T-helper 1 cell (primary cell): ENCODE data around the gene CCNB1.
"Not testable (repeated sequence)": the region's sequence is repeated elsewhere in the genome, so short reads cannot be mapped to it uniquely, and the experiment has no call there.

Experiments
- DNase-seq, 5 donors: peaks; one replicate each; pipeline ENCODE4 v3.0.0-alpha.2; 2012 to 2020

CCNB1 gene

GRCh38 chr5:69187342-69187741, 20.4 kb downstream of the CCNB1 start:
- DNase-seq: no peak

DNA sequence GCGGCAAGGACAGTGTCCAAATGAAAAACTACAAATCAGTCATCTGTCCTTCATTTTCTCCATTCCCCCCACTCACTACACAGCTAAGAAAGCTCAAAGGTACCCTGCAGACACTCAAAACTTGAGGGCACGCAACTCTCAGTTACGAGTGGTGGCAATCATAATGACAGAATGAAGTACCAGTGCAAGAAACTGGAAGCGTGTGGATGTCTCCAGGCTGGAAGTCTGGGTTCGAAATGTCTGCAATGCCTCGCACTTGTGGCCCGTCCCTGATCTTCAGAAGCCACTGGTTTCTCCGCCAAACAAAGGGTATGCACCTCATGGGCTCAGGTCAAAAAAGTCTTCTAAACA, 21.8 kb downstream of the CCNB1 start:
- DNase-seq: no peak

DNA sequence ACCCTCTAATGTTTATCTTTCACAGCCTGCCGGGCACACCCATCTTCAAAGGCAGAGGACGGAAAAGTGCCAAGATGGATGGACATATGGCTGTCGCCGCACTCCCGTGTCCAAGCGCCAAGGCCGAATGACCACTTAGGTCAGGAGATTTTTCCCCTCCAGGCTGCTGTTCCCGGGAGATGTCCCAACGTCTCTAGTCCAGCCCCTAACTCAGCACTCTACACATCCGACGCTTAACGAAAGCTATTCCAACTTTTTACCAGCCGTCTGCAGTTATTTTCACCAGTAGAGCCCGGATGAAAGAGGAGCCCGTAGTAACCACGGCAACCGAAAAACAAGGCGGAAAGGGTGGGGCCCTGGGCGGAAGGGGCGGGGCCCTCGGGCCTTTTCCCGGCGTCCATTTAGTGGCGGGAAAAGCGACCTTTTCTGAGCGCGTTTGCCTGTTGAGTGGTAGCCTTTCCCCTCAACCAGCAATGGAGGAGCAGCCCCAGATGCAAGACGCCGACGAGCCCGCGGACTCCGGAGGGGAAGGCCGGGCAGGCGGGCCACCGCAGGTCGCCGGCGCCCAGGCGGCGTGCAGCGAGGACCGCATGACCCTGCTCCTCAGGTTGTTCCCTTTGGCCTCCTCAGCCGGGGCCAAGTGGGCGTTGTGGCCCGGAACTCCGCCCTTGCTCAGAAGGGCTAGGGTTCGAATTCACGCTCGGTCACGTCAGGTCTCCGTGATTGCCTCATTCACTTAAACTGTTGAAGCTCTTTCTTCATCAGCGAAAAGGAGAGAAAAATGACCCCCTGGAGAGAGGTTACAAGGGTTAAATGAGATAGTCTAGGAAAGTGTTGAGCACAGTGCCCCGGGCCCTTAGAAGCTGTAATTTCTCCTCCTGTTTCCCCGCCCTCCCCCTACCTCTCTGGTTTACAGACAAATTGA, 22.5 kb downstream of the CCNB1 start, which contains the start of gene CENPH:
TSS of gene CENPH (plus strand) at position 422 of the 925 bp plus-strand sequence. CDS start at position 474, 52 bp downstream.
- DNase-seq: peak; percentile 71 to 91 (median 86)

DNA sequence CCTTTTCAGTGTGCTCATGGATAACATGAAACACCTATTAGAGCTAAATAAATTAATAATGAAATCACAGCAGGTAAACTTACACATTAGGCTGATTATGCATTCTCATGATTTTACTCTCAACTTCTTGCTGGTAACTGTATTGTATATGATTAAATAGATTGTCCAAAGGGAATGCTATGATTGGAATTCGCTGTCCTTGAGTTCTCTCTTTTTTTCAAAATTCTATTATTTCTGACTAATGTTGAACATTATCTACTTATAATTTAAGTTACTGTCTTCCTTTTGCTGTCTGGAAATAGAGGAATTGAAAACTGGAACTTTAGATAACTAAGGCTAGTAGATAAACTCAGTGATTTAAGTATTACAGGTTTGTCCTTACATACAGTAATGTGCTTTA, 35.5 kb downstream of the CCNB1 start:
- DNase-seq: no peak

- no peak for DNase-seq
These were observed 39.7 kb downstream of the CCNB1 start for GRCh38 chr5:69206528-69207190.

GRCh38 chr5:69209602-69210001, 42.7 kb downstream of the CCNB1 start:
- DNase-seq: no peak

DNA sequence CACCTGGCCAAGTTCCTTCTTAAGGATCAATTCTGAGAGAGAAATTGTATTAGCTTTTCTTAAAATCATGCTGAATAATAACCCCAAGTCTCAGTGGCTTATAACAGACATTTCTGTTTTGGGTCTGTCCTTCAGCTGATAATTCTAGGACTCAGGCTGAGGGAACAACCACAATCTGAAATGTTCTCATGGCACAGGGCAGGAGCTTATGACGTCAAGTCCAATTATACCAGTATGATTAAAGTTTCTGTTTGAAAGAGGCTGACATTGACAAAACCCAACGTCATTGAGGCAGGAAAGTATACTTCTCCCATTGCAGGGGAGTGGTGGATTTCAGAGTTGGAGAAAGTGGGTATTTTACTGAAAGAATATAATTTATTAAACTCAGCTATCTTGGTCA, 44.2 kb downstream of the CCNB1 start:
- no peak for DNase-seq

- peak in 1 of 5 donors; percentile 42 for DNase-seq
These were observed 45.1 kb downstream of the CCNB1 start for GRCh38 chr5:69212022-69212421.

DNA sequence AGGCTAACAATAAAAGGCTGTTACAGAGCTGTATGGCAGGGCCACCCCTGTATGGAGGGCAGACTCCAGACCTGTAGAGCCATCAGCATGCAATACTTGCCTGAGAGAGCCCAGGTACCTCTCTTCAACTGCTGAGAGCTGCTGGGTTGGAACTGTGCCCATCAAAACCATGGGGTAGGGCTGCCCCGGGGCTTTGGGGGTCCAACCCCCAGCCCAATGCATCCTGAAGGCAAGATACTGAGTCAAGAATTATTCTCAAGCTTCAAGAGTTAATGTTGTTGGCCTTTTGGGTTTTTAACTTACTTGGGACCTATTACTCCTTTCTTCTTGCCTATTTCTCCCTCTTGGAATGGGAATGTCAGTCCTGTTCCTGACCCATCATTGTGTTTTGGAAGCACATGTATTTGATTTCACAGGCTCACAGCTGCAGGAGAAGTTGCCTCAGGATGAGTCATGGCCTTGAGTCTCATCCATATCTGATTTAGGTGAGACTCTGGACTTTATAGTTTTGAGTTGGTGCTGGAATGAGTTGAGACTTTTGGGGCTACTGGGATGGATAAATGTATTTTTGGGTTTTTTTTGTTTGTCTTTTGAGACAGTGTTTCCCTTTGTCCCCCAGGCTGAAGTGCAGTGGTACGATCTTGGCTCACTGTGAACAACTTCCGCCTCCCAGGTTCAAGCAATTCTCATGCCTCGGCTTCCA, 46.7 kb downstream of the CCNB1 start:
- DNase-seq: no peak

DNA sequence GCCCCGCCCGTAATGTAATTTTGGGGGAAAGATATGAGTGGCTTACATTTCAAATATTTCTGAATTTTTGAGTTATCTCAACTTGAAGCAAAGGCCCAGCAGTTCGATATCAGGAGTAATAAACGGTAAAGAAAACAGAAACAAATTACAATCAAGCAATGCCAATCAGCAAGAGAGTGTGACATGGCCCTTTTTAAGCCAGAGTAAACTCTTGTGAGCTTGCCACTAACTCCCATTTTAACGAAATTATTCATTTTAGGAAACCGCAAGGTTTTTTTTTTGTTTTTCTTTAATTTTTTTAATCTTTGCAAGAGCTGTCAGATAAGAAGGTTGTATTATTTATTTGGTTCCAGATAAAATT, 50.2 kb downstream of the CCNB1 start:
- no peak for DNase-seq

GRCh38 chr5:69217548-69218526, 50.9 kb downstream of the CCNB1 start:
- DNase-seq: peak; percentile 92 to 96 (median 94)

GRCh38 chr5:69219939-69220338, 53.0 kb downstream of the CCNB1 start:
- DNase-seq: no peak

DNA sequence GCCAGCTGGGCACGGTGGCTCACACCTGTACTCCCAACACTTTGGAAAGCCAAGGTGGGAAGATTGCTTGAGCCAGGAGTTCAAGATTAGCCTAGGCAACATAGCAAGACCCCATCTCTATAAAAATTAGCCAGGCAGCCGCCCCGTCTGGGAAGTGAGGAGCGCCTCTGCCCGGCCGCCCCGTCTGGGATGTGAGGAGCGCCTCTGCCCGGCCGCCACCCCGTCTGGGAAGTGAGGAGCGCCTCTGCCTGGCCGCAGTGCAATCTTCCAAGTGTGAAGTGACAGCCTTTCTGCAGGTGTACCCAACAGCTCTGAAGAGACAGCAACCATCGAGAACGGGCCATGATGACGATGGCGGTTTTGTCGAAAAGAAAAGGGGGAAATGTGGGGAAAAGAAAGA, 53.4 kb downstream of the CCNB1 start:
- not testable (repeated sequence) for DNase-seq

- DNase-seq: not testable (repeated sequence)
These were observed 53.9 kb downstream of the CCNB1 start for GRCh38 chr5:69220833-69221232.

DNA sequence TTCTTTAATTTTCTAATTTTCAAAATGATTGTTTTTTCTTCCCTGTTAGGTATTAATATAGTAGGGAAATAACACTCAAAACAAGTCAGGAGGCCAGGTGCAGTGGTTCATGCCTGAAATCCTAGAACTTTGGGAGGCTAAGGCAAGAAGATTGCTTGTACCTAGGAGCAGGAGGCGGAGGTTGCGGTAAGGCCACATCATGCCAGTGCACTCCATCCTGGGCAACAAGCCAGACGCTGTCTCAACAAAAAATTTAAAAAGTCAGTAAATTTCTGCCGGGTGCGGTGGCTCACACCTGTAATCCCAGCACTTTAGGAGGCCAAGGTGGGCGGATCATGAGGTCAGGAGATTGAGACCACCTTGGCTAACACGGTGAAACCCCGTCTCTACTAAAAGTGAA, 57.6 kb downstream of the CCNB1 start:
- DNase-seq: no peak

DNA sequence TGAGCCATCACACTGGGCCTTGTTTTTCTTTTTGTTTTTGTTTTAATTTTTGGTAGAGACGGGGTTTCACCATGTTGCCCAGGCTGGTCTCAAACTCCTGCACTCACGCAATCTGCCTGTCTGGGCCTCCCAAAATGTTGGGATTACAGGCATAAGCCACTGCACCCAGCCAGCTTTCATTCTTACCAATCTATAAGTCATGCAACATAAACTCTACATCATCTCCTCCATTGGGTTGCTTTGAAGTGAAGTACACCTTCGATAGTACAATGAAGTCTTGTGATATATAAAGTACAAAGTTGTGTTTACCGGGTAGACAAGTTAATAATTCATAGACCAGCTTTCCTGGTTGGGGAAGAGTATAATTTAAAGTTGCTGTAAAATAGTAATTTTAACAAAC, 58.9 kb downstream of the CCNB1 start:
- DNase-seq: no peak
